GM23248 (cell line): ENCODE data around the gene SF3A2.

Experiments
- EZH2 ChIP-seq: fragments of 200-600 bp; sonication (generic); IDR thresholded peaks from 2 replicates; pipeline ENCODE4 v1.6.1; 2018; ENCODE audit warnings: antibody characterized with exemption, mild to moderate bottlenecking; ENCODE audit not compliant: insufficient read depth, poor library complexity, severe bottlenecking
- EZH2phosphoT487 ChIP-seq: fragments of 200-600 bp; sonication (generic); IDR thresholded peaks from 2 replicates; pipeline ENCODE4 v1.6.1; 2018; ENCODE audit warnings: antibody characterized with exemption, moderate library complexity, mild to moderate bottlenecking, low read depth; ENCODE audit not compliant: insufficient read depth

- TF ChIP-seq EZH2 (no peak), EZH2phosphoT487 (no peak)
Measured at GRCh38 chr19:2207991-2208860, 28.4 kb upstream of the SF3A2 start.
